Measurements from ENCODE around the gene ZSWIM4.
"Not testable (repeated sequence)": the region's sequence is repeated elsewhere in the genome, so short reads cannot be mapped to it uniquely, and the experiment has no call there.

Gene ZSWIM4

DNA sequence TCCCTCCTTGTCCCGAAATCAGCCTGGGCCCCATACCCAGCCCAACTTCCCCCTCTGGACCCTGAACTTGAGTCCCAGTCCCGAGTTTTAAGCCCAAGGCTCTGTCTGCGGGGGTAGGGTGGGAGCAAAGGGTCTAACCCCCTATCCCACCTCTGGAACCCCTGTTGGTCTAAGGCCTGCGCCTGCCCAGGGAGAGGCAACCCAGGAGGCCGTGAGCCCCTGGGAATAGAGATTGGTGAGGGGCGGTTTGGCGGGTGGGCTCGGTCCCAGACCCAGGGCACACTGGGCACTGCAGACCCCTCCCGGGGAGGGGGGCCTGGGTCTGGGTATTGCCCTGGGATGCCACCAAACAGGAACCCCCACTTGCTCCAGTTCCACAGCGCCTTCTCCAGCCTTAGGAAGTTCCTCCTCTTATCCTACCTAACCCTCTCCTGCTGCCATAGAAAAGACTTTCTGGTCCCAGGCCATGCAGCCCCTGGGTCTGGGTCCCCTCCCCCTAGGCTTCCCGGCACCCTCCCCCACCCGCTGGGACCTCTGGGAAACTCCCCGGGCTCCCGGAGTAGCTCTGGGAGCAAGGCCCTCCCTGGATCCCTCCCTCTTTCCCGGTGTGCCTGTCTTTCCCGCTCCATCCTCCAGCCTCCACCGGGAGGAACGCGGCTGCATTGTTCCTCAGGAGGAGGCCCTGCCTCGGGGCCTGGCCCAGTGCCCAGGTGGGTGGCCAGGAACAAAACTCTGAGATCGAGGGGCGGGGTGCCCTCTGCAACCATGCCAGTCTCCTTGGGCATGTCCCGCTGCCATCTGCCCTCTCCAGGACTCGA is 48.1 kb downstream of the ZSWIM4 start:
- Mint-ChIP-seq H3K36me3 (no peaks in the 10 kb centered on the region), H3K4me3 (peak overlapping the region; percentile 87), H3K4me1 (ENCODE audit: low read depth) (peaks cover 48% of the 10 kb centered on the region), H3K27ac (peak overlapping the region; percentile 90), H3K27me3 (no peaks in the 10 kb centered on the region), H3K9me3 (ENCODE audit: low read depth) (no peaks in the 10 kb centered on the region)

DNA sequence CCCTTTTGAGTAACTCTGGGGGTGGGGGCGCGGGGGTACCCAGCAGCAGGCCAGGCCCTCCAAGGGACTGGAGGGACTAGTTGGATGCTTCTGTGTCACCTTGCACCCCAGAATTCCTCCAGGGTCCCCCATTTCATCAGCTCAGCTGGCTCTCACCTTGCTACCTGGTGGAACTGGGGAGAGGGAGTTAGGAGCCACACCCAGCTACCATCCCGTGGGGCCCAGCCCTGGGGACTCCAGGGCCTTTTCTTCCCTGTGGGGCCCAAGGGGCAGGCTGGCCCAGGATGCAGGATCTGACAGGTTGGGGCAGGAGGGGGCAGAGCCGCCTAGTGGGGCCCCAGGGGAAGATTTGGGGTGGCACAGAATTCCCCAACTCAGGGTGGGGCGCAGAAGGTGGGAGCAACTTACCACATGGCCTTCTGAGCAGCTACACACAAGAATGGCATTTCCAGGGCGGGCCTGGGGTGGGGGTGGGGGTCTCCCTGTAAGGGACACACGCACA is 48.9 kb downstream of the ZSWIM4 start:
- Mint-ChIP-seq H3K27ac (peak overlapping the region; percentile 22), H3K27me3 (no peaks in the 10 kb centered on the region), H3K4me3 (peak overlapping the region; percentile 87), H3K4me1 (ENCODE audit: low read depth) (peaks cover 50% of the 10 kb centered on the region), H3K36me3 (no peaks in the 10 kb centered on the region), H3K9me3 (ENCODE audit: low read depth) (no peaks in the 10 kb centered on the region)

DNA sequence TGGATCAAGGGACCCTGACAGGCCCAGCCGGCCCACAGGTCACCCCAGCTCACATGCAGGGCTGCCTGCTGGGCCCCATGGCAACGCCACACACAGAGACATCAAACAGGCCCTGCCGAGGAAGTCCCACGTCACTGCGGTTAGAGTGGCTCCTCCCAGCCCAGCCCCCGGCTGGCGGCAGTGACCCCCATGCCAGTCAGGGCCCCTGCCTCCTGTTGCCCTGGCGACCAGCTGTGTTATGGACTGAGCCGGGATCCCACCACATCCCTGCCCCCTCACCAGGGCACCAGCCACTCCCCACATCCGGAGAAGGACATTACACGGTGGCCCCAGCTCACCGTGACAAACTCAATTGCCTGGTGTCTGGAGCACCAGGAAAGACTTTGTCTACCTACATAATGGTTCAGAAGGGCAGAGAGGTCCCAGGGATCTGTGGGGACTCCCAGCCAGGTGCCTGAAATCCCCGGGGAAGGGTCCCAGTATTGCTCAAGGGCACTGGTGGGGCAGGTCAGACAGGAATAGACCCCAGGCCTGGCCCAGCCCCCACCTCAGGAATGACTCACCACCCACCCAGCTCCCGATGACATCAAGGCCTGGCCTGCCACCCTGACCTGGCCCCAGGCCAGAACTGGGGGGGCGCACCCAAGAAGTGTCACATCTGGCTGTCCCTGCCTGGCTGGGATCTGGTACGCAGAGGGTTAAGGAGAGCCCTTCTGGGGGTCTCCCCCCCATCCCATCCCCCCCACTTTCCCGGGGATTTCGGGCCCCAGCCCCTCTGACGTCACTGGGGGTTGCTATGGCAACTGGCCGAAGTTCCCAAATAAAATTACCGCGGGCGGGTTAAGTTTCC is 51.5 kb downstream of the ZSWIM4 start:
- no peaks in the 10 kb centered on the region for H3K27me3 Mint-ChIP-seq

GRCh38 chr19:13847407-13848339 is 52.4 kb downstream of the ZSWIM4 start:
- H3K27ac Mint-ChIP-seq, result peak overlapping the region; percentile 99
- H3K27me3 Mint-ChIP-seq, result no peaks in the 10 kb centered on the region
- H3K4me3 Mint-ChIP-seq, result peak overlapping the region; percentile 90
- no peaks in the 10 kb centered on the region for H3K36me3 Mint-ChIP-seq
- H3K4me1 Mint-ChIP-seq (ENCODE audit: low read depth), result peaks cover 57% of the 10 kb centered on the region
- H3K9me3 Mint-ChIP-seq (ENCODE audit: low read depth), result no peaks in the 10 kb centered on the region

More for the DNA sequence above, 51.5 kb downstream of the ZSWIM4 start:
- Mint-ChIP-seq H3K36me3 (no peaks in the 10 kb centered on the region), H3K4me3 (peak overlapping the region; percentile 90), H3K9me3 (ENCODE audit: low read depth) (no peaks in the 10 kb centered on the region), H3K4me1 (ENCODE audit: low read depth) (peaks cover 57% of the 10 kb centered on the region), H3K27ac (peak overlapping the region; percentile 99)

DNA sequence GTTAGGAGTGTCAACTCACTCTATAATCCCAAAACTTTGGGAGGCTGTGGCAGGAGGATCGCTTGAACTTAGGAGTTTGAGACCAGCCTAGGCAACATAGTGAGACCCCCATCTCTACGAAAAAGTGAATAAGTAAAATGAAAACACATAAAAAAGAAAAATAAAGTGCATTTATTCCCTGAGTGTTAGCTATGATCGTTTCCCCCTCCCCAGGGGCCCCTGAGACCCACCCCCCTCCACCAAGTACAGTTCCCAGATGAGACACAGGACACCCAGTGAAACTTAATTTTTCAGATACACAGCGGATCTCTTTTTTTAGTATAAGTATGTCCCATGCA is 53.1 kb downstream of the ZSWIM4 start:
- no peaks in the 10 kb centered on the region for H3K36me3 Mint-ChIP-seq
- peak overlapping the region; percentile 41 for H3K27ac Mint-ChIP-seq
- H3K27me3 Mint-ChIP-seq, result no peaks in the 10 kb centered on the region
- H3K4me3 Mint-ChIP-seq, result peak overlapping the region; percentile 3
- H3K4me1 Mint-ChIP-seq (ENCODE audit: low read depth), result peaks cover 55% of the 10 kb centered on the region
- H3K9me3 Mint-ChIP-seq (ENCODE audit: low read depth), result no peaks in the 10 kb centered on the region

DNA sequence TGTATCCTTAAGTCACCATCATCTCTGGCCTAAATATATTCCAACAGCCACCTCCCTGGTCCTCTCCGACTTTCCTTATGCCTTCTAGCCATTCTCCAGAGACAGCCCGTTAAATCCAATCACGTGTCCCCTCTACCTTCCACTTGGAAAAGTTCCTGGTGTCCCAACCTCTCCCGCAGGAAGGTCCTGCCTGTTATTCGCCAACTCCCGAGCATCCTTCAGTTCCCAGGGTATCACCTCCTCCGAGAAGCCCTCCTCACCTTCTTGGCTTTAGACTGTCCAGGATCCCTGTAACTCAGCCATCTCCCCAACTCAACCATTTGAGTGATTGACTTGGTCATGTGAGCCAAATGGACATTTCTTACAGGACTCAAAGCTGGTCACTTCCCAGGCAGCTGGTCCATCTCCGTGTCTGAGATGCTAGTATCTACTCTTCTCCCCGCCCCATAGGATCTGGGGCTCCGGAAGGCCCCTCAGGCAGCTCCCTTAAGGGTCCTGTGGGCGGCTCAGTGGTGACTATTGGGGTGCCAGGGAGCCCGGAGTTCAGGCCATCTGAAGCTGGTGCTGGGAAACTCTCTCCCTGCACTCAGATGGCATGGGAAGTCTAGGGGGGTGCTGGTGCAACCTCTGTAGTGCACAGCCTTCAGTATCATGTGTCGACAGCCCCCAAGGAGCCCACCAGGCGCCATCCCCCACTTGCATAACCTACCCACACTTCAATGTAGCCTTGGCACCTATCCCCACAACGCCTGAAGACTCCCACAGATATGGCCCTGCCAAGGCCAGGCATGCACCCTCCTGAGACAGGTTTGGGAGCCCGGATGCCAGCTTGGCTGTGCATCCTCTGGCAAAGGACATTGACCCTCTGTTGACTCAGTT is 53.8 kb downstream of the ZSWIM4 start:
- H3K4me1 Mint-ChIP-seq (ENCODE audit: low read depth), result peaks cover 53% of the 10 kb centered on the region
- H3K9me3 Mint-ChIP-seq (ENCODE audit: low read depth), result no peaks in the 10 kb centered on the region
- peak overlapping the region; percentile 58 for H3K27ac Mint-ChIP-seq
- no peaks in the 10 kb centered on the region for H3K36me3 Mint-ChIP-seq
- H3K4me3 Mint-ChIP-seq, result peak overlapping the region; percentile 68
- H3K27me3 Mint-ChIP-seq, result no peaks in the 10 kb centered on the region

- Mint-ChIP-seq H3K27me3 (no peaks in the 10 kb centered on the region), H3K27ac (peak overlapping the region; percentile 82), H3K4me3 (peak overlapping the region; percentile 77), H3K4me1 (ENCODE audit: low read depth) (peaks cover 44% of the 10 kb centered on the region), H3K9me3 (ENCODE audit: low read depth) (no peaks in the 10 kb centered on the region), H3K36me3 (no peaks in the 10 kb centered on the region)
These were observed 55.0 kb downstream of the ZSWIM4 start for GRCh38 chr19:13849991-13850909.

- H3K36me3 Mint-ChIP-seq, result no peaks in the 10 kb centered on the region
- no peaks in the 10 kb centered on the region for H3K27me3 Mint-ChIP-seq
- peak overlapping the region; percentile 82 for H3K27ac Mint-ChIP-seq
- peaks cover 37% of the 10 kb centered on the region for H3K4me1 Mint-ChIP-seq (ENCODE audit: low read depth)
- no peaks in the 10 kb centered on the region for H3K9me3 Mint-ChIP-seq (ENCODE audit: low read depth)
- H3K4me3 Mint-ChIP-seq, result peak overlapping the region; percentile 77
These were observed 55.9 kb downstream of the ZSWIM4 start for GRCh38 chr19:13850910-13851733.

DNA sequence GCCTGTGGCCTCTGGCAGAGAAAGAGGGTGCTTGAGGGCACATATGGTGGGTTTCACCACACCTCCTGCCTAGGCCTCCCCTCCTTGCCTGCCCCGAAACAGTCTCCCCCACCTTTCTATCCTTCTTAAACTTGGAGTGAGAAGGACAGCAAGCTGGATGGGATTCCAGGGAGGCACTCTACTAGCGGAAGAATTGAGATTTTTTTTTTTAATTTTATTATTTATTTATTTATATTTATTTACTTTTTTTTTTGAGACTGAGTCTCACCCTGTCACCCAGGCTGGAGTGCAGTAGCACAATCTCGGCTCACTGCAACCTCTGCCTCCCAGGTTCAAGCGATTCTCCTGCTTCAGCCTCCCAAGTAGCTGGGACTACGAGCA is 56.5 kb downstream of the ZSWIM4 start:
- peaks cover 31% of the 10 kb centered on the region for H3K4me1 Mint-ChIP-seq (ENCODE audit: low read depth)
- not testable (repeated sequence) for H3K4me3 Mint-ChIP-seq; H3K27me3 Mint-ChIP-seq; H3K9me3 Mint-ChIP-seq (ENCODE audit: low read depth); H3K36me3 Mint-ChIP-seq
- peak overlapping the region; percentile 68 for H3K27ac Mint-ChIP-seq

DNA sequence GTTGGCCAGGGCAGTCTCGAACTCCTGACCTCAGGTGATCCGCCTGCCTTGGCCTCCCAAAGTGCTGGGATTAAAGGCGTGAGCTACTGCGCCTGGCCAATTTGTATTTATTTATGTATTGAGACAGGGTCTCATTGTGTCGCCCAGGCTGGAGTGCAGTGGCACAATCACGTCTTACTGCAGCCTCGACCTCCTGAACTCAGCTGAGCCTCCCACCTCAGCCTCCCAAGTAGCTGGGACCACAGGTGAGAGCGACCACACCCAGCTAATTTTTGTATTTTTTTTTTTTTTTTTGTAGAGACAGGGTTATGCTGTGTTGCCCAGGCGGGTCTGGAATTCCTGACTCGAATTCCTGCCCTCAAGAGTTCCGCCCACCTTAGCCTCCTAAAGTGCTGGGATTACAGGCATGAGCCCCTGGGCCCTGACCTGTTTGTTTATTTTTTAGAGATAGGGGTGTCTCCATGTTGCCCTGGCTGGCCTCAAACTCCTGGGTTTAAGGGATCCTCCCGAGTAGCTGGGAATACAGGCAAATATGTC is 57.0 kb downstream of the ZSWIM4 start:
- not testable (repeated sequence) for H3K9me3 Mint-ChIP-seq (ENCODE audit: low read depth); H3K36me3 Mint-ChIP-seq

GRCh38 chr19:13856497-13856896 is 61.3 kb downstream of the ZSWIM4 start:
- H3K36me3 Mint-ChIP-seq, result no peaks in the 10 kb centered on the region
- H3K4me3 Mint-ChIP-seq, result no peak overlapping the region
- no peak overlapping the region for H3K27ac Mint-ChIP-seq
- H3K9me3 Mint-ChIP-seq (ENCODE audit: low read depth), result no peaks in the 10 kb centered on the region
- H3K4me1 Mint-ChIP-seq (ENCODE audit: low read depth), result peaks cover 18% of the 10 kb centered on the region
- H3K27me3 Mint-ChIP-seq, result no peaks in the 10 kb centered on the region

More for the DNA sequence above, 57.0 kb downstream of the ZSWIM4 start:
- H3K4me3 Mint-ChIP-seq, H3K27ac Mint-ChIP-seq, H3K27me3 Mint-ChIP-seq: not testable (repeated sequence)
- peaks cover 29% of the 10 kb centered on the region for H3K4me1 Mint-ChIP-seq (ENCODE audit: low read depth)

- peaks cover under 1% of the 10 kb centered on the region for H3K36me3 Mint-ChIP-seq
- H3K4me3 Mint-ChIP-seq, result no peak overlapping the region
These were observed 64.2 kb downstream of the ZSWIM4 start for GRCh38 chr19:13859361-13859880.

More at GRCh38 chr19:13859361-13859880, 64.2 kb downstream of the ZSWIM4 start:
- H3K4me1 Mint-ChIP-seq (ENCODE audit: low read depth), result peaks cover 35% of the 10 kb centered on the region
- H3K9me3 Mint-ChIP-seq (ENCODE audit: low read depth), result no peaks in the 10 kb centered on the region
- H3K27me3 Mint-ChIP-seq, result peaks cover 5% of the 10 kb centered on the region
- peak overlapping the region; percentile 55 for H3K27ac Mint-ChIP-seq

Measured in activated naive CD8-positive, alpha-beta T cell (primary cell).